CD4-positive, alpha-beta T cell treated with Interleukin-17A for 1 hour (primary cell): ENCODE measurements around the gene OTX2.

Experiments
- DNase-seq: peaks from one replicate; pipeline ENCODE4 v3.0.0-alpha.2; 2020

The OTX2 gene

DNA sequence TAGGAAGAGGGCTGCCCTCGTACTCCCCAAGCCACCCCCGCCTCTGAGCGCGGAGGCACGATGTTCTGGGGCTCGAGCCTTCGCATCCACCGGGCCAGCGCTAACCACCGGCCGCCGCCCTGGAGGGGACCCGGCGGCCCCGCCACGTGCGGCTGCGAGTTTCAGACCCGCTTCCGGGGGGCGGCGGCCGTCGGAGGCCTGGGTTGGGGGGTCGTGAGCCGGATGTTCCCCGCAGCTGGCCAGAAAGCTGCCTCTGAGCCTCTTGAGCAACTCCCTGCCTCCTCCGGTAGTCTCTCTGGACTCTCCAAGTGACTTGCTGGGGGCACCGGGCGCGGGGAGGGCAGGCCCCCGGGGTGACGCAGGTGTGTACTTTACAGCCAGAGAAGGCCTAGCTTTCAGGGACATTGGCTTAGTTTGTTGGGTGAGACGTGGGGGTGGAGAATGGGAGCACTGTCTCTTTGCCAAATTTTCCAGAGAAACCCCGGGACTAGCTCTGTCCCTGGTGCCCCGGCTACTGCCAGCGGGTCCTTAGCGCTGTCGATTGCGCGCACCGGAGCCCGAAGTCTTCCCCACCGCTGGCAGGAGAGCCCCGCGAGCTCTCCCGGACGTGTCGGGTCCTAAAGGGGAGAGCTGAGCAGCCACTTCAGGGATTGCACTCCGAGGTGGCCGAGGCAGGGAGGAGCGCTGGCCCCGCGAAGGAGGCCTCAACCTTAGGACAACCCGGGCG lies 15.6 kb downstream of the OTX2 start:
- DNase-seq = no peak

DNA sequence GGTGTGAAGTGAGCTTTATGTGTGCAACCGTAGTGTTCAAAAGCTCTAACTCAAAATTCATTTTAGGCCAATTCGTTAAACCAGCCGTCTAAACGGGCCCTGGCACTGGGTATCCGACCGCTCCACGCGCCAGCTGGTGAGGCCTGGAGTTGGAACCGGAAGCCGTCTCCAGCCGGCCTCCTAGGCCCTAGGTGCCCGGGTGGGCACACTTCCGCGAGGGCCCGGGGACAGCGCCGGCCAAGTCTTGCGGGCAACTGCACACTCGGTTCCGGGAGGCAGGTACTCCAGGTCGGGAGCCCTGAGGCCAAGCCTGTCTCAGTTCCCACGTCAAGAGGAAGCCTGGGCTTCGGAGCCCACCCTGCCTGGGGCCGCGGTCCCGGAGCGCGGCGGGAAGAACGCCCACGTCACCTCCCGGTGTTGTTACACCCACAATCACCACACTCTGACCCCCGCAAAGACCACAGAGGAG lies 16.2 kb downstream of the OTX2 start:
- no peak for DNase-seq

DNA sequence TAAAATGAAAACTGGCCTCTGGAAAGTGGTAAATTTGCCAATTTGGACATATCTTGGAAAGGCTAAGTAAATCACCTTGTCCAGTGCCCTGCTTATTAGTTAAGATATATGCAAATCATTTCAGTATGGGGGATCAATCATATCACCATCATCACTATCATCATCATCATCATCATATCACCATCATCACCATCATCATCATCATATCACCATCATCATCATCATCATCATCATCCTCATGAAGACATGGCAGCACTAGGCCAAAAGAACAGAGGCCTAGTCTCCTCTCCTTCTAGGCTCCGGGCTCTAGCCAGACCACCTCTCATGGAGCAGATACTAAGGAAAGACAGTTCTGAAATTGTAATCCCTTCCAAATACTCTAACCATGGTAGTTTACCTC lies 20.3 kb downstream of the OTX2 start:
- DNase-seq = no peak

DNA sequence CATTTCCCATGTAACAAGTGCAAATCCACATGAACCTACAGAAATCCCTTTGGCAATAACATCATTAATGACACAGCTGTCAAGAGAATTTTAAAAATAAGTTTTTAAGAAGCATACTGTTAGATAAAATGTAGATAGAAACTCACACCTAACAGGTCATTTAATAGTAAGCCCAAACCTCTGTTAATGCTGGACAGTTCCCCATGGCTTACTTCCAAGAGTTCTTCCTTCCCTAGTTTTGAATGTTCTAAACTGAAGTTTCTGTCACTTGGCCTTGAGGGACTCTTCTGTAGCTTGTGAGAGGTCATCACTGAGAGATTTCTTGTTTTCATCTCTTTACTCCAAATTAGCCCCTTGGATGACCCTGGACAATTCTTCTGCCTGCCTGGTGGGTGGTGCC lies 22.7 kb downstream of the OTX2 start:
- no peak for DNase-seq

DNA sequence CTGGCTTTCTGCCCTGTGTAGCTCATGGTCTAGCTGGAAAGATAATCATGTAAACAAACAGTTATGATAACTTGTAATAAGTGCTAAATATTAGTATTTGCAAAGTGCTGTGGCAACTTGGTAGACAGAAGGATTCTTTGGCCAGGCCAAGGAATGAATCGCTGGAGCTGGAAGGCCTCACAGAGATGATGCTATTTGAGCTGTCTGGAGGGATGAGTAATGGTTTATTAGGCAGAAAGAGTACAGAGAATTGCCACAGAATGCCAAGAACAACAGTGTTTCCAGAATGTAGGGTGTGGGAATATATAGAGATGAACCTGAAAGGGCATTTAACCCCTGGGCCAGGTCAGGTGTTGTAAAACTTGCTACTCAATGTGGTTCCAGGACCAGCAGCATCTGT lies 27.6 kb downstream of the OTX2 start:
- no peak for DNase-seq

DNA sequence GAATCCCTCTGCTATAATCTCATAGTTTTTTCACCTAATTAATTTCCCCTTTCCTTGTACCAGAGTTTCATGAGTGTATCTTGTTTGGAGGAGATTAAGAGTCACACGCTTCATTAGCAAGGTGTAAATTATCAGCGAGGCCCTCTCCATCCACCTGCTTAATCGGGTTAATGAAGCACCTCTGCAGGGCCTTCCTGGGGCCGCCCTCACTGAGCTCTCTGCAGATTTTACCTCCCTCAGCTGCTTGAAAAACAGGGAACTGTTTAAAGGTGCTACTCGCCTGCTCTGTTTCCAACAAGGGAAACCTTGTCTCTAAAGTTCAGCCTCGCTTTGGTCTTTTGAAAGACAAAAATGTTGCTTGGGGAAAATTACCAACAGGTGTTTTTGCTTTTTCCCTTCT lies 35.8 kb downstream of the OTX2 start:
- DNase-seq = no peak

DNA sequence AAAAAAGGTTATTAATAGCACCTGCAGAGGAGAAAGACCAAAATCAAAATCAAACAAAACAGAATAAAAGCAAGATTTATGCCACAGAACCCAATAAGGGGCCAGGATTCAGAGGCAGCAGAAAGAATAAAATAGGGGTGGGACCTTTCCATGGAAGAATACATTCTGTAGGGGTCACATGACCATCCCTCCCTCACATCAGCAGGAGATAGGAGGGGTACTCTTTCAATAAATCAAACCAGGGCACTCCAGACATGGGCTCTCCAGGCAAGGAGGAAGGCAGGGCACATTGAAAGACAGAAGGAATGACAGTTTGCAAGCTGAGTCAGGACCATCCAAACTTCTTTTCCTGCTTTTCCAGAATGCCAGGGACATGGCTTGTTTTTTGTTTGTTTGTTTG lies 39.8 kb downstream of the OTX2 start:
- no peak for DNase-seq

DNA sequence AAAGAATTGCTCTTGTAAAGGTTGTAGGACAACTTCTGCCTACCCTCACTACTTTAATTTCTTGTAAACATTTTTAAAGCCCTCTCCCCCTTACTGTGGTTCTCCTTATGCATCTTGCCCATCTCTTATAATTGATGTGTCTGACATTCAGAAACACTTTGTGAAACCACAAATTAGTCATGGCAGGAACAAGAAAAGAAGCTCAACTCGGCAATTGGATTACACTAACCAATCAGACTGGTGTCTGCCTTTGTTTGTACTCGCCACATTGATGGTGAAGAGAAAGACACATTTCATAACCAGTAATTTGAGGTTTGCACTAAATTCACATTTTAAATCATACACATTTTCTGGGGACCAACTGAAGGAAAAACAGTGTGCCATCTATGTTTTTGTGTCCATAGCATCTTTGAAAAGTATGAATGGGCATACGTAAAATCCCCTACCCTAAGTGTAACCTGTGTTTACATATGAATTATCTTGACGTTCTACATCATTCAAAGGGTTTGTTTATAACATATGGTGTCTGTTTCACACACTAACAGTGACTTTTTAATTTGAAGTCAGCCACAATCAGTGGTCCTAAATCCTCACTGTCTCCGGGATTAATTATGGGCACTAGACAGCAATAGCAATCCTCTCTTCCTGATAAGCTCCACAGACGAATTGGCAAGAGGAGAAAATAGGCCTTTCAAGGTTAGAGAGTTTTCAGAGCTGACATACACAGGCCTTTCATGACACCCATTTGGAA lies 49.9 kb downstream of the OTX2 start:
- no peak for DNase-seq

DNA sequence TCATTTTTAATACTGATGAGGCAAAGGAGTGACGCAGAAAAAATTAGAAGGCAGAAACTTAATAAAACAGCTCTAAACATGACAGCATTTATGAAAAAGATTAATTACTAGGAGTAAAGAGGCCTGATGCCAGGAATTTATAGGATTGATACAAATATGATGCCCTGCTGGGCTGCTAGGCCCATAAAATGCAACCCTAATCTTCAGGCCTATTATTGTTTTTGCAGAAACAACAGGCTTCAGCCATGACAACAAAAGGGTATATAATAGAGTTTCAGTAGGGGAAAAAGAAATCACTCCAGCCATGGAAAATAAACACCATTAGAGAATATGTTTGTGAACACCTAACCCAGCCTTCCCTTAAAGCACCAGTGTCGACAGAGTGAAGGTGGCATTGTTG lies 50.6 kb downstream of the OTX2 start:
- DNase-seq = no peak

DNA sequence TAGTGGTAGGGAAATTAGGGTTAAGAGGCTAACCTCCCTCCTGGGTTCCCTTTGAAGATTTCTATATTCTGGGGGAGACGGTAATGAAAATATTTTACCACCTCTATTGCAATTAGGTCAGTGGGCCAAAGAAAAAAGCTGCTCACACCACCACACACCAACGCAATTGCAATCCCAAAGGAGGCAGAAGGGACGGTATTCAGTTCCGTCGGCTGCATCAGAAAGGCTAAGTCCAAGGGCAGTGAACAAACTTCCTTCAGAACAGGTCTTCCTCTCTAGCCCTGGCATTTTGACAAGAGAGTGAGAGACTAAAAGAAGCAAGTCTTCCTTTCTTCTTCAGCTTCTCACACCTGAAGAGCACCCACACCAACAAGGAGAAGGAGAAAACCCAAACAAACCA lies 51.2 kb downstream of the OTX2 start:
- no peak for DNase-seq

DNA sequence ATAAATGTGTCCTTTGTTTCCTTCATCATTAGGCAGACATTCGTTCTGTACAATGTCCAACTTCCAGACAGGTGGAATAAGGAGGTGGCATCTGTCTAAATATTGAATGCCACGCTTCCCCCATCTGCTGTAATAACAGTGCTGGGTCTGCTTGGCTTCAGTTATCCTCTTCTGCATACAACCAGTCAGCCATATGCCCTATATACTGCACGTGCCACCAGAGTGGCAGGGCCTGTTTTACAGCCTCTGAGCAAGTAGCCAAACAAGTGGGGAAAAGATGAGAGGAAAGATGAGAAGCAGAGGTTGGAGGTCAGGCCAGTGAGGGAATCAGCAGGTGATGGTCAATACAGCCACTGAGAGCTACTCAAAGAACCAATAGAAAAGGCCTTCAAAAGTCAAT lies 55.4 kb downstream of the OTX2 start:
- no peak for DNase-seq

DNA sequence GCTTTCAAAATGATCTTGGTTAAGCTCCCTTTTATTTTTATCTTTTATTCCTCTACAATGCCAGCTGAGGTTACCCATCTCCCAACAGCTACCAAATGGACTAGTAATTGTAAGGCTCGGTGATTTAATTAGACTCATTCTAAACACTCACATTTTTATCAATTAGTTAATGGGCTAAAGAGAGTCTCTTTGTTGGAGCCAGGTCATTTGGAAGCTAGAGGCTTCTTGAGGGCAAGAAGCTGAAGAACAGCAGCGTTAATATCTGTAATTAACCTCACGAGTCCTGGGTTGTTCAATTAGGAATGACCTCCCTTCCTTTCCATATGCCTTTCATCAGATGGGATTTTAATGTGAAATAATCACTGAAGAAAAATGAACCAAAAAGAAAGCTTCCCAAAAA lies 56.9 kb downstream of the OTX2 start:
- DNase-seq = no peak

DNA sequence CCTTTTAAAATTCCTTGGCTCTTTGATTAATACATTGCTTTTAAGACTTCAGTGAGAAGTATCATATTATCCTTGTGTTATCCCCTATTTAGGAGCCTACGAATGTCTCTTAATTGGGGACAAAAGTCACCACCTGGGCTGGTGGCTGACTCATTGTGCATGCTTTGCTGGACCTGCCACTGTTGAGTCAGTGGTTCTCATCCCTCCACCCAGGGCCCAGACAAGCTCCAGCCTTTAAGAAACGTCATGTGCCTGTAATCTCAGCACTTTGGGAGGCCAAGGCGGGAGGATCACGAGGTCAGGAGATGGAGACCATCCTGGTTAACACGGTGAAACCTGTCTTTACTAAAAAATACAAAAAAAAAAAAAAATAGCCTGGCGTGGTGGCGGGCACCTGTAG lies 57.9 kb downstream of the OTX2 start:
- no peak for DNase-seq

DNA sequence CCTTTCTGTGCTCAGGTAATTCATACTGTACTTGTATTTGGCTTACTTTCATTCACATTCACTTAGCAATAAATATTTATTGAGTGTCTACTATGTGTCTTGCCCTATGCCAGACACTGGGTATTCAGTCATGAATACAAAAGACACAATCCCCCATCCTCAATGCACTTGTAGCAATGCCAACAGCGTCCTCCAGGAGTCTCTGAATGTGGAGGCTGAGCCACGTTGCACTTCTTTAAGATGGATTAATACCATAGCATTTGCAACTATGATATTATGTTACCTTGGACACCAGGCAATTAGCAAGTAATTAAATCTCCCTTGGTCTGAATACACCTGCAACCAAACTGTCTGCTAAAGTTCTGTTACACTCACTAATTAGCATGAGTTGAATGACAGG lies 58.8 kb downstream of the OTX2 start:
- DNase-seq = no peak
